ENCODE data around the gene CFAP68. TPM values are rescaled to one million over a fixed set of nuclear protein-coding genes. Genes with fewer than 3 reads are reported as not detected.

Gene CFAP68
- total and polyA plus RNA-seq, 2 of the 13 experiments (the other 11 are each of a cell fraction or from before 2014, with no cell fraction given): 22.2 to 25.6 TPM

- peak; percentile 15; the same call in 1 of the 2 replicates for TF ChIP-seq NFYB (CRISPR knock-in tag; IDR thresholded peaks at IDR 0.05)
- TF ChIP-seq MXD1 (CRISPR knock-in tag; IDR thresholded peaks at IDR 0.05): peak; percentile 67
- peak; percentile 77 for TF ChIP-seq HIVEP1 (CRISPR knock-in tag; IDR thresholded peaks at IDR 0.05)
- peak; percentile 22; the same call in 1 of the 2 replicates for TF ChIP-seq TSC22D2 (CRISPR knock-in tag; IDR thresholded peaks at IDR 0.05; ENCODE audit: borderline replicate concordance)
- TF ChIP-seq MED13 (CRISPR knock-in tag; IDR thresholded peaks at IDR 0.05): peak; percentile 73; the same call in 1 of the 2 replicates
- TF ChIP-seq BHLHE40 (IDR thresholded peaks at IDR 0.05; ENCODE audit: low read length): peak; percentile 56; the same call in 1 of the 2 replicates
- TF ChIP-seq RFX1 (IDR thresholded peaks at IDR 0.05): no peak
- TF ChIP-seq ARID4A (CRISPR knock-in tag; IDR thresholded peaks at IDR 0.05; ENCODE audit: borderline replicate concordance): peak; percentile 92
- TF ChIP-seq YY1 (IDR thresholded peaks at IDR 0.05; ENCODE audit: insufficient read depth, insufficient replicate concordance, low read depth, low read length): peak; percentile 84
- TF ChIP-seq ZC3H4 (CRISPR knock-in tag; IDR thresholded peaks at IDR 0.05; ENCODE audit: borderline replicate concordance): no peak
- no peak for TF ChIP-seq HNRNPH1 (optimal IDR thresholded peaks at IDR 0.05; ENCODE audit: low read depth, low read length)
- TF ChIP-seq, protein P1, sequence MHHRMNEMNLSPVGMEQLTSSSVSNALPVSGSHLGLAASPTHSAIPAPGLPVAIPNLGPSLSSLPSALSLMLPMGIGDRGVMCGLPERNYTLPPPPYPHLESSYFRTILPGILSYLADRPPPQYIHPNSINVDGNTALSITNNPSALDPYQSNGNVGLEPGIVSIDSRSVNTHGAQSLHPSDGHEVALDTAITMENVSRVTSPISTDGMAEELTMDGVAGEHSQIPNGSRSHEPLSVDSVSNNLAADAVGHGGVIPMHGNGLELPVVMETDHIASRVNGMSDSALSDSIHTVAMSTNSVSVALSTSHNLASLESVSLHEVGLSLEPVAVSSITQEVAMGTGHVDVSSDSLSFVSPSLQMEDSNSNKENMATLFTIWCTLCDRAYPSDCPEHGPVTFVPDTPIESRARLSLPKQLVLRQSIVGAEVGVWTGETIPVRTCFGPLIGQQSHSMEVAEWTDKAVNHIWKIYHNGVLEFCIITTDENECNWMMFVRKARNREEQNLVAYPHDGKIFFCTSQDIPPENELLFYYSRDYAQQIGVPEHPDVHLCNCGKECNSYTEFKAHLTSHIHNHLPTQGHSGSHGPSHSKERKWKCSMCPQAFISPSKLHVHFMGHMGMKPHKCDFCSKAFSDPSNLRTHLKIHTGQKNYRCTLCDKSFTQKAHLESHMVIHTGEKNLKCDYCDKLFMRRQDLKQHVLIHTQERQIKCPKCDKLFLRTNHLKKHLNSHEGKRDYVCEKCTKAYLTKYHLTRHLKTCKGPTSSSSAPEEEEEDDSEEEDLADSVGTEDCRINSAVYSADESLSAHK (CRISPR knock-in tag; IDR thresholded peaks at IDR 0.05; ENCODE audit: borderline replicate concordance): no peak
- TF ChIP-seq ZBTB2 (CRISPR knock-in tag; IDR thresholded peaks at IDR 0.05; ENCODE audit: low read depth): peak; percentile 73
- TF ChIP-seq ZNF460 (CRISPR knock-in tag; IDR thresholded peaks at IDR 0.05; ENCODE audit: borderline replicate concordance): peak; percentile 10; the same call in 1 of the 2 replicates
- no peak for TF ChIP-seq ZNF33B (CRISPR knock-in tag; IDR thresholded peaks at IDR 0.05)
- TF ChIP-seq PHB2 (IDR thresholded peaks at IDR 0.05; ENCODE audit: partially characterized antibody): no peak
- peak; percentile 72 for TF ChIP-seq CCDC6 (CRISPR knock-in tag; IDR thresholded peaks at IDR 0.05)
- no peak for TF ChIP-seq AGO1 (IDR thresholded peaks at IDR 0.05; ENCODE audit: low read depth, low read length, poor library complexity, severe bottlenecking)
- no peak; the same call in 1 of the 2 replicates for TF ChIP-seq ZBTB34 (CRISPR knock-in tag; IDR thresholded peaks at IDR 0.05)
Observed at GRCh38 chr11:111878849-111879636, at the start of gene CFAP68, which contains the start of gene FDXACB1 (continued).
